ENCODE results near the gene RASSF5. TPM values are rescaled to one million over a fixed set of nuclear protein-coding genes. Genes with fewer than 3 reads are reported as not detected.

RASSF5 gene
- total RNA-seq, 1 donor from 2014 or later = 1.2 TPM

GRCh38 chr1:206538901-206539640 is 31.7 kb downstream of the RASSF5 start:
- Mint-ChIP-seq H3K9me3 (ENCODE audit: unreplicated experiment) (no peaks in the 10 kb centered on the region), H3K4me3 (ENCODE audit: unreplicated experiment) (no peak overlapping the region), H3K36me3 (ENCODE audit: low read depth, unreplicated experiment) (no peaks in the 10 kb centered on the region), H3K27me3 (ENCODE audit: unreplicated experiment) (no peaks in the 10 kb centered on the region), H3K27ac (ENCODE audit: unreplicated experiment) (no peak overlapping the region), H3K4me1 (ENCODE audit: unreplicated experiment) (peaks cover 3% of the 10 kb centered on the region)
- no peak for DNase-seq (ENCODE audit: low spot score)
- no peak for TF ChIP-seq CTCF (IDR thresholded peaks at IDR 0.05; ENCODE audit: unreplicated experiment)

- Mint-ChIP-seq H3K4me1 (ENCODE audit: unreplicated experiment) (peaks cover 3% of the 10 kb centered on the region), H3K4me3 (ENCODE audit: unreplicated experiment) (no peak overlapping the region), H3K27ac (ENCODE audit: unreplicated experiment) (no peak overlapping the region), H3K9me3 (ENCODE audit: unreplicated experiment) (no peaks in the 10 kb centered on the region), H3K36me3 (ENCODE audit: low read depth, unreplicated experiment) (no peaks in the 10 kb centered on the region), H3K27me3 (ENCODE audit: unreplicated experiment) (no peaks in the 10 kb centered on the region)
- DNase-seq (ENCODE audit: low spot score) = no peak
- no peak for TF ChIP-seq CTCF (IDR thresholded peaks at IDR 0.05; ENCODE audit: unreplicated experiment)
Measured at GRCh38 chr1:206540044-206540780, 32.9 kb downstream of the RASSF5 start.

GRCh38 chr1:206541236-206541833 is 34.0 kb downstream of the RASSF5 start:
- Mint-ChIP-seq H3K36me3 (ENCODE audit: low read depth, unreplicated experiment) (no peaks in the 10 kb centered on the region), H3K27ac (ENCODE audit: unreplicated experiment) (no peak overlapping the region), H3K27me3 (ENCODE audit: unreplicated experiment) (no peaks in the 10 kb centered on the region), H3K4me3 (ENCODE audit: unreplicated experiment) (no peak overlapping the region), H3K9me3 (ENCODE audit: unreplicated experiment) (no peaks in the 10 kb centered on the region), H3K4me1 (ENCODE audit: unreplicated experiment) (peaks cover 3% of the 10 kb centered on the region)
- no peak for DNase-seq (ENCODE audit: low spot score)
- no peak for TF ChIP-seq CTCF (IDR thresholded peaks at IDR 0.05; ENCODE audit: unreplicated experiment)

GRCh38 chr1:206544562-206545257 is 37.4 kb downstream of the RASSF5 start:
- Mint-ChIP-seq H3K9me3 (ENCODE audit: unreplicated experiment) (no peaks in the 10 kb centered on the region), H3K4me1 (ENCODE audit: unreplicated experiment) (peaks cover 3% of the 10 kb centered on the region), H3K36me3 (ENCODE audit: low read depth, unreplicated experiment) (no peaks in the 10 kb centered on the region), H3K27me3 (ENCODE audit: unreplicated experiment) (no peaks in the 10 kb centered on the region), H3K4me3 (ENCODE audit: unreplicated experiment) (no peak overlapping the region), H3K27ac (ENCODE audit: unreplicated experiment) (no peak overlapping the region)
- peak; percentile 93 for TF ChIP-seq CTCF (IDR thresholded peaks at IDR 0.05; ENCODE audit: unreplicated experiment)
- peak; percentile 83 for DNase-seq (ENCODE audit: low spot score)
